ENCODE data around the gene PKD2L2. TPM values are rescaled to one million over a fixed set of nuclear protein-coding genes. Genes with fewer than 3 reads are reported as not detected.

PKD2L2 gene
- polyA plus RNA-seq, 1 donor (not counting 4 experiments of a cell fraction or from before 2014, with no cell fraction given) = not detected

DNA sequence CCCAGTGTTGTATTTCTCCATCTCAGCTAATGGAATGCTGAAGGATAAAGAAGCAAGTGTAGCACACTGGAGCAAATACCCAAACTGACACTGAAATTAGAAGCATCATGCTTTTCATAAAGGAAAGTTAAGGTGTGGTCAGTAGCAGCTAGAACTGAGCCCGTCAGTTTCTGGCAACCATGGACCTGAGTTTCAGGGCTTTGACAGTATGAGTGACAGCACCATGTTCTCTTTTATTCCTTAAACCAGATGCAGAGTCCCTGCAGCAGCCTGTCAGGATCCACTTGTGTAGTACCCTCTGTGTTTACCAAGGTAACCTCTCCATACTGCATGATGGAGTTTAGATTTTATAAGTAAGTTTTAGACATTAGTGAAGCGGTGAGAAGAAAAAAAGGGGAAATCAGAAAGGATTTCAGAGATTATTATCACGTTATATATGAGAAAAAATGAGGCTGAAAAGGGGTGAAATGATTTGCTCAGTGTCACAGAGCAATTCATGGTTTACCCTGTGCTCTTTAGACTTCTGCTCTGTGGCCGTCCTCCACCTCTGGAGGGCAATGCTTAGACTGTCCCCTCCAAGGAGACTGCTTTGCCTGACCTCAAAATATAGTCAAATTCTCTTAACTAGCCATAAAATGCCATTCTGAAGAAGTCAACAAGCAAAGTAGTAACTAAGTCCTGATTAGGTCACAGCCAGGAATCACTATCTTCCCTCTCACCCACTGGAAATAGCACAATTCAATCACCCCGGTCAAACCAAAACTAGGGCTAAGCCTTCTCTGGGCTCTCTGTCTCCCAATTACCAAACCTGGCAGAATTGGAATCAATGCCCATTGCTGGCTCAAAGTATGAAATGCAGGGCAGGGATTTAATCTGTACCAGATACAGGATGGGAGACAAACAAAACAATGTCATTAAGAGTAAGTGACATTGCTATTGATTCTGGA lies 32.1 kb upstream of the PKD2L2 start:
- no peaks in the 10 kb centered on the region for H3K27me3 ChIP-seq (ENCODE audit: control insufficient read depth, extremely low read depth, insufficient read depth, low read length)
- DNase-seq (ENCODE audit: low read depth, low spot score) (no peak), FAIRE-seq (no peak)
- no peaks in the 10 kb centered on the region for H3K9me1 ChIP-seq (ENCODE audit: control insufficient read depth, extremely low read depth, insufficient read depth, low read length)
- H3K4me3 ChIP-seq (ENCODE audit: control insufficient read depth in 2 of 3, extremely low read depth in 1 of 3, insufficient read depth in 2 of 3, low read depth in 1 of 3, low read length in 3 of 3) = no peak overlapping the region
- dilution Hi-C loops (cut with MboI; ENCODE audit: extremely low pct_ligation_motif_present, low sequenced_read_pairs) = no loop called here
- no peaks in the 10 kb centered on the region for H3K9me3 ChIP-seq (ENCODE audit: control insufficient read depth, low read depth, low read length)
- TF ChIP-seq, protein P1, sequence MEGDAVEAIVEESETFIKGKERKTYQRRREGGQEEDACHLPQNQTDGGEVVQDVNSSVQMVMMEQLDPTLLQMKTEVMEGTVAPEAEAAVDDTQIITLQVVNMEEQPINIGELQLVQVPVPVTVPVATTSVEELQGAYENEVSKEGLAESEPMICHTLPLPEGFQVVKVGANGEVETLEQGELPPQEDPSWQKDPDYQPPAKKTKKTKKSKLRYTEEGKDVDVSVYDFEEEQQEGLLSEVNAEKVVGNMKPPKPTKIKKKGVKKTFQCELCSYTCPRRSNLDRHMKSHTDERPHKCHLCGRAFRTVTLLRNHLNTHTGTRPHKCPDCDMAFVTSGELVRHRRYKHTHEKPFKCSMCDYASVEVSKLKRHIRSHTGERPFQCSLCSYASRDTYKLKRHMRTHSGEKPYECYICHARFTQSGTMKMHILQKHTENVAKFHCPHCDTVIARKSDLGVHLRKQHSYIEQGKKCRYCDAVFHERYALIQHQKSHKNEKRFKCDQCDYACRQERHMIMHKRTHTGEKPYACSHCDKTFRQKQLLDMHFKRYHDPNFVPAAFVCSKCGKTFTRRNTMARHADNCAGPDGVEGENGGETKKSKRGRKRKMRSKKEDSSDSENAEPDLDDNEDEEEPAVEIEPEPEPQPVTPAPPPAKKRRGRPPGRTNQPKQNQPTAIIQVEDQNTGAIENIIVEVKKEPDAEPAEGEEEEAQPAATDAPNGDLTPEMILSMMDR (optimal IDR thresholded peaks at IDR 0.05 in 1 of 3, IDR thresholded peaks at IDR 0.05 in 1 of 3, conservative IDR thresholded peaks at IDR 0.05 in 1 of 3; ENCODE audit: extremely low read depth in 1 of 3, insufficient read depth in 2 of 3, low read length in 3 of 3) = no peak
- TF ChIP-seq EZH2 (IDR thresholded peaks at IDR 0.05; ENCODE audit: low read length) = no peak
- no peaks in the 10 kb centered on the region for H3K79me2 ChIP-seq (ENCODE audit: control insufficient read depth, insufficient read depth, low read length)
- H3K36me3 ChIP-seq (ENCODE audit: control insufficient read depth in 2 of 2, extremely low read depth in 1 of 2, insufficient read depth in 2 of 2, low read length in 2 of 2) = no peaks in the 10 kb centered on the region
- peaks cover 2% of the 10 kb centered on the region for H3K4me1 ChIP-seq (ENCODE audit: control insufficient read depth, extremely low read depth, insufficient read depth, low read length)
- no peaks in the 10 kb centered on the region for H4K20me1 ChIP-seq (ENCODE audit: control insufficient read depth, extremely low read depth, insufficient read depth, low read length)
- no peak overlapping the region for H3K9ac ChIP-seq (ENCODE audit: control insufficient read depth, extremely low read depth, insufficient read depth, low read length)
- peak overlapping the region; percentile 44 for H2AFZ ChIP-seq (ENCODE audit: control insufficient read depth, low read length)
- peak overlapping the region; percentile 75 for H3K4me2 ChIP-seq (ENCODE audit: control insufficient read depth, extremely low read depth, insufficient read depth, low read depth, low read length)
- no peak overlapping the region for H3K27ac ChIP-seq (ENCODE audit: control insufficient read depth, insufficient read depth, low read length)

DNA sequence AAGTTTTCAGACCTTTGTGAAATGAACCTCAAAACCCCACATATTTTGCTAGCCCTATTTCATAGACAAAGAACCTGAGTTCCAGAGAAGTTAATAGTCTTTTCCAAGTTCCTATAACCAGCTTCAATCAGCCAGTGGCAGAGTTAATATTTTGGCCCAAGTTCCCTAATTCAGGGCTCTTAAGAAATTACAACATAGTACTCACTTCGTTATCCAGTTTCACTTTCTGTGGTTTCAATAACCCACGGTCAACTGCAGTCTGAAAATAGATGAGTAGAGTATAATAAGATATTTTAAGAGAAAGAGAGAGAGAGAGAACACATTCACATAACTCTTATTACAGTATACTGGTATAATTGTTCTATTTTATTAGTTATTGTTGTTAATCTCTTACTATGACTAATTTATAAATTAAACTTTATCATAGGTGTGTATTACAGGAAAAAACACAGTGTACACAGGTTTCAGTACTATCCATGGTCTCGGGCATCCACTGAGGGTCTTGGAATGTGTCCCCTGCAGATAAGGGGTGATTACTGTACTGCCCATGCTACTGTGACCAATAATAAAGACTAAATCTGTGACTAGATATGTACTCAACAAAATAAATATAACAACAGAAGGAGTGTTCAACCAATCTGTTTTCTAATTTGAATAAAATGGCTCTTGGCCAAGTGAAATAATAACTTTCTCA lies 30.9 kb upstream of the PKD2L2 start:
- no peaks in the 10 kb centered on the region for H3K79me2 ChIP-seq (ENCODE audit: control insufficient read depth, insufficient read depth, low read length)
- peak overlapping the region in 1 of 3 experiments; percentile 24 for H3K4me3 ChIP-seq (ENCODE audit: control insufficient read depth in 2 of 3, extremely low read depth in 1 of 3, insufficient read depth in 2 of 3, low read depth in 1 of 3, low read length in 3 of 3)
- H2AFZ ChIP-seq (ENCODE audit: control insufficient read depth, low read length) = peak overlapping the region; percentile 66
- H3K9me1 ChIP-seq (ENCODE audit: control insufficient read depth, extremely low read depth, insufficient read depth, low read length) = no peaks in the 10 kb centered on the region
- H3K27ac ChIP-seq (ENCODE audit: control insufficient read depth, insufficient read depth, low read length) = no peak overlapping the region
- no peaks in the 10 kb centered on the region for H3K27me3 ChIP-seq (ENCODE audit: control insufficient read depth, extremely low read depth, insufficient read depth, low read length)
- dilution Hi-C loops (cut with MboI; ENCODE audit: extremely low pct_ligation_motif_present, low sequenced_read_pairs) = no loop called here
- peaks cover 2% of the 10 kb centered on the region for H3K4me1 ChIP-seq (ENCODE audit: control insufficient read depth, extremely low read depth, insufficient read depth, low read length)
- H4K20me1 ChIP-seq (ENCODE audit: control insufficient read depth, extremely low read depth, insufficient read depth, low read length) = no peaks in the 10 kb centered on the region
- TF ChIP-seq, protein P1 (optimal IDR thresholded peaks at IDR 0.05 in 1 of 3, IDR thresholded peaks at IDR 0.05 in 1 of 3, conservative IDR thresholded peaks at IDR 0.05 in 1 of 3; ENCODE audit: extremely low read depth in 1 of 3, insufficient read depth in 2 of 3, low read length in 3 of 3) = no peak
- no peak for TF ChIP-seq EZH2 (IDR thresholded peaks at IDR 0.05; ENCODE audit: low read length)
- H3K9ac ChIP-seq (ENCODE audit: control insufficient read depth, extremely low read depth, insufficient read depth, low read length) = no peak overlapping the region
- H3K4me2 ChIP-seq (ENCODE audit: control insufficient read depth, extremely low read depth, insufficient read depth, low read depth, low read length) = peak overlapping the region; percentile 75
- DNase-seq (ENCODE audit: low read depth, low spot score) (no peak), FAIRE-seq (no peak)
- no peaks in the 10 kb centered on the region for H3K9me3 ChIP-seq (ENCODE audit: control insufficient read depth, low read depth, low read length)
- no peaks in the 10 kb centered on the region for H3K36me3 ChIP-seq (ENCODE audit: control insufficient read depth in 2 of 2, extremely low read depth in 1 of 2, insufficient read depth in 2 of 2, low read length in 2 of 2)

All from keratinocyte (primary cell).